ENCODE measurements around the gene CCM2.

The CCM2 gene

DNA sequence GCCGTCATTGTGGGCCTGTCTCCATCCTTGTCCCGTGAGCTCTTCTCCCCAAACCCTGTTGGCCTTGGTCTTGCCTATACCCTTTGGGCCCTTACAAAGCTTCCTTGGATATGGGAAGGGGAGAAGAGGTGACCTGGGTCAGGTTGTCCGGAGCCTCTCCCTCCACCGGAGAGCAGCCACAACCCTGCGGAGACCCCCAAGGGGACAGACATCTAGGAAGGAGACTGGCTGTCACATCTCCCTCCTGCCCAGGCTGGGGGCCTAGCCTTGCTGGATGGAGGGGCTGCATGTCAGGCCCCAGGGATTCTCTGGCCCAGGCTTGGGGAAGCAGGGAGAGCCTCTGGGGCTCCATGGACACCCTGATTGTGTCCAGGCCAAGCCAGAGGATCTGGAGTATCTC is 76.9 kb downstream of the CCM2 start:
- Histone ChIP-seq H3K9ac (no peak overlapping the region), H3K79me2 (ENCODE audit: insufficient read depth, low read depth) (no peaks in the 10 kb centered on the region), H3K4me1 (ENCODE audit: low read depth, poor library complexity, severe bottlenecking) (no peaks in the 10 kb centered on the region), H3K27ac (no peak overlapping the region), H3K36me3 (ENCODE audit: insufficient read depth) (peaks cover 20% of the 10 kb centered on the region; the same call in 1 of the 2 replicates), H3K27me3 (ENCODE audit: insufficient read depth, low read depth) (no peaks in the 10 kb centered on the region), H4K20me1 (ENCODE audit: insufficient read depth) (no peaks in the 10 kb centered on the region), H2AFZ (ENCODE audit: low read depth) (no peak overlapping the region), H3K4me3 (IDR thresholded peaks at IDR 0.05; ENCODE audit: insufficient read depth, low read depth, low read length) (no peak overlapping the region), H3K4me2 (no peak overlapping the region)
- no peak for TF ChIP-seq CTCF (conservative IDR thresholded peaks at IDR 0.05; ENCODE audit: low read depth, low read length)

DNA sequence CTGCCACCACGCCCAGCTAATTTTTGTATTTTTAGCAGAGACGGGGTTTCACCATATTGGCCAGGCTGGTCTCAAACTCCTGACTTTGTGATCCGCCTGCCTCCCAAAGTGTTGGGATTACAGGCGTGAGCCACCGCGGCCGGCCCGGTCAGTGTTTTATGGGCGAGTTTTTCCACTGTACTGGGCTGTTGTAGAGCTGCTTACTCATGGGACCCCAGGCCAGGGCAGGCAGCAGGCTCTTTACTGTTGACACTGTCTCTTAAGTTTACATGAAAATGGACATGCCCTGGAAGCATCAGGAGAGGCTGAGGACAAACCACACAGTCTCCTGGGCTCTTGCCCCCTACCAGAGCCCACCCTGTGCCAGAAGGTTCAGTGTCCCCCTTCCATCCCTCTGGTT is 77.6 kb downstream of the CCM2 start:
- TF ChIP-seq CTCF (conservative IDR thresholded peaks at IDR 0.05; ENCODE audit: low read depth, low read length) = no peak
- Histone ChIP-seq H3K27ac (no peak overlapping the region), H2AFZ (ENCODE audit: low read depth) (no peak overlapping the region), H3K4me3 (IDR thresholded peaks at IDR 0.05; ENCODE audit: insufficient read depth, low read depth, low read length) (no peak overlapping the region), H3K27me3 (ENCODE audit: insufficient read depth, low read depth) (no peaks in the 10 kb centered on the region), H3K36me3 (ENCODE audit: insufficient read depth) (peaks cover 20% of the 10 kb centered on the region; the same call in 1 of the 2 replicates), H4K20me1 (ENCODE audit: insufficient read depth) (no peaks in the 10 kb centered on the region), H3K79me2 (ENCODE audit: insufficient read depth, low read depth) (no peaks in the 10 kb centered on the region), H3K4me2 (no peak overlapping the region), H3K9ac (no peak overlapping the region), H3K4me1 (ENCODE audit: low read depth, poor library complexity, severe bottlenecking) (no peaks in the 10 kb centered on the region)

- no peaks in the 10 kb centered on the region for H4K20me1 ChIP-seq (ENCODE audit: insufficient read depth)
- H3K4me2 ChIP-seq = no peak overlapping the region
- H3K79me2 ChIP-seq (ENCODE audit: insufficient read depth, low read depth) = no peaks in the 10 kb centered on the region
- H3K4me1 ChIP-seq (ENCODE audit: low read depth, poor library complexity, severe bottlenecking) = no peaks in the 10 kb centered on the region
- H2AFZ ChIP-seq (ENCODE audit: low read depth) = no peak overlapping the region
- no peak overlapping the region for H3K9ac ChIP-seq
- peaks cover 20% of the 10 kb centered on the region; the same call in 1 of the 2 replicates for H3K36me3 ChIP-seq (ENCODE audit: insufficient read depth)
- H3K27ac ChIP-seq = no peak overlapping the region
- no peak overlapping the region for H3K4me3 ChIP-seq (IDR thresholded peaks at IDR 0.05; ENCODE audit: insufficient read depth, low read depth, low read length)
- H3K27me3 ChIP-seq (ENCODE audit: insufficient read depth, low read depth) = no peaks in the 10 kb centered on the region
- no peak for TF ChIP-seq CTCF (conservative IDR thresholded peaks at IDR 0.05; ENCODE audit: low read depth, low read length)
Measured at GRCh38 chr7:45078125-45078681, 78.2 kb downstream of the CCM2 start.

DNA sequence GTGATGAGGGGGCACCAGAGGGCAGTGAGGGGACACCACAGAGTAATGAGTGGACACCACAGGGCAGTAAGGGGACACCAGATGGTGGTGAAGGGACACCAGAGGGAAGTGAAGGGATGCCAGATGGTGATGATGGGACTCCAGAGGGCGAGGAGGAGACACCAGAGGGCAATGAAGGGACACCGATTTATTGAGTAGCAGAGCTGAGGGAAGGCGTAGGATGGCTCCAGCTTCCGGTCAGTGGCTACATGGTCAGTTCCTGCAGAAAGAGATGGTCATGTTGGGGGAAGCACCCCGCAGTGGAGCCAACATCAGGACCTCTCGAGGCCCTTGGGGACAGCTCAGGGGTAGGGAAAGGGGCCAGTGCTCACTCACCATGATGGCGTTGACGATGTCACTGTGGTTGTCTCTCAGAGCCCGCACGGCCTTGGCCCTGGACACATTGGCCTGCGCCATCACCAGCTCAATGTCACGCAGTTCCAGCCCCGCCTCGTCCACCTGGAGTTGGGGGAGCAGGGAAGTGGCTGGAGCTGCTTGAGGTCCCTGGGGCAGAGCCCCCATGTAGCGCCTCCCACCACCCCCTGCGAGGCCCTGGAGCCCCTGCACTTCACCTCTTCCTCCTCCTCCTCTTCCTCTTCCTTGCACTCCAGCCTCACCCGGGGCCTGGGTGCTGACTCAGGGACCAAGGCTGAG is 80.4 kb downstream of the CCM2 start:
- Histone ChIP-seq H3K4me1 (ENCODE audit: low read depth, poor library complexity, severe bottlenecking) (no peaks in the 10 kb centered on the region), H3K79me2 (ENCODE audit: insufficient read depth, low read depth) (no peaks in the 10 kb centered on the region), H2AFZ (ENCODE audit: low read depth) (no peak overlapping the region), H3K27ac (no peak overlapping the region), H3K27me3 (ENCODE audit: insufficient read depth, low read depth) (no peaks in the 10 kb centered on the region), H3K36me3 (ENCODE audit: insufficient read depth) (peaks cover 6% of the 10 kb centered on the region; the same call in 1 of the 2 replicates), H3K4me2 (no peak overlapping the region), H4K20me1 (ENCODE audit: insufficient read depth) (no peaks in the 10 kb centered on the region), H3K9ac (no peak overlapping the region), H3K4me3 (IDR thresholded peaks at IDR 0.05; ENCODE audit: insufficient read depth, low read depth, low read length) (no peak overlapping the region)
- TF ChIP-seq CTCF (conservative IDR thresholded peaks at IDR 0.05; ENCODE audit: low read depth, low read length) = no peak

Data from KMS-11 (cell line).